ENCODE data around the gene ZNF331.

DNA sequence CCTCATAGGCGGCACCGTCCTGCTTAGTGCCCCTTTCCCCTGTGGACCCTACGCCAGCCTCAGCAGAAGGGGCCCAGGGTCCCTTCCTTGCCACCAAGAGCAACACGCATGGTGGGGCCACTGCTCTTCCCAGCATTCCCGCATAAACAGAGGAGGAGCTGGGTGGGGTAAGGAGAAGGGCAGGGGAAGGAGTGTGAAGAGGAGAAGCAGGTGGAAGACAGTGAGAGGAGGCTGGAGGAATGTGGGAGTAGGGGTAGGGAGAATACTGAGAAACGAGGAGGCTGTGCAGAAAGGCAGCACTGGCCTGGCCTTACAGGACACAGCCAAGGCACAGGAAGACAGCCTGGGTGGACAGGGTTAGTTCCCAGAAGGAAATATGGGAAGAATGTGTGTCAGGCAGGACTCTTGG is 43.9 kb downstream of the ZNF331 start:
- TF ChIP-seq EZH2 (IDR thresholded peaks at IDR 0.05; ENCODE audit: low read depth, low read length, severe bottlenecking) (no peak), CBX8 (IDR thresholded peaks at IDR 0.05; ENCODE audit: borderline replicate concordance, low read depth, low read length) (no peak)
- TF ChIP-seq, protein P1, sequence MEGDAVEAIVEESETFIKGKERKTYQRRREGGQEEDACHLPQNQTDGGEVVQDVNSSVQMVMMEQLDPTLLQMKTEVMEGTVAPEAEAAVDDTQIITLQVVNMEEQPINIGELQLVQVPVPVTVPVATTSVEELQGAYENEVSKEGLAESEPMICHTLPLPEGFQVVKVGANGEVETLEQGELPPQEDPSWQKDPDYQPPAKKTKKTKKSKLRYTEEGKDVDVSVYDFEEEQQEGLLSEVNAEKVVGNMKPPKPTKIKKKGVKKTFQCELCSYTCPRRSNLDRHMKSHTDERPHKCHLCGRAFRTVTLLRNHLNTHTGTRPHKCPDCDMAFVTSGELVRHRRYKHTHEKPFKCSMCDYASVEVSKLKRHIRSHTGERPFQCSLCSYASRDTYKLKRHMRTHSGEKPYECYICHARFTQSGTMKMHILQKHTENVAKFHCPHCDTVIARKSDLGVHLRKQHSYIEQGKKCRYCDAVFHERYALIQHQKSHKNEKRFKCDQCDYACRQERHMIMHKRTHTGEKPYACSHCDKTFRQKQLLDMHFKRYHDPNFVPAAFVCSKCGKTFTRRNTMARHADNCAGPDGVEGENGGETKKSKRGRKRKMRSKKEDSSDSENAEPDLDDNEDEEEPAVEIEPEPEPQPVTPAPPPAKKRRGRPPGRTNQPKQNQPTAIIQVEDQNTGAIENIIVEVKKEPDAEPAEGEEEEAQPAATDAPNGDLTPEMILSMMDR (IDR thresholded peaks at IDR 0.05; ENCODE audit: control extremely low read depth in 1 of 3, insufficient read depth in 1 of 3, low read depth in 1 of 3, low read length in 3 of 3) = no peak

Measured in H1 (cell line).